HG02870 (cell line): ENCODE measurements around the gene TAAR2.
"Not testable (repeated sequence)": the region's sequence is repeated elsewhere in the genome, so short reads cannot be mapped to it uniquely, and the experiment has no call there.

Experiments
- ATAC-seq: cut with Tn5 transposase; IDR thresholded peaks from one replicate; pipeline ENCODE4 v1.9.1; 2021; ENCODE audit warnings: mild to moderate bottlenecking, moderate library complexity; ENCODE audit not compliant: unreplicated experiment

Gene TAAR2

GRCh38 chr6:132614554-132614953 lies 9.5 kb downstream of the TAAR2 start:
- no peak for ATAC-seq

- ATAC-seq: no peak
Measured at GRCh38 chr6:132612449-132613108, 11.5 kb downstream of the TAAR2 start.

- ATAC-seq: no peak
Measured at GRCh38 chr6:132611616-132612015, 12.5 kb downstream of the TAAR2 start.

- no peak for ATAC-seq
Measured at GRCh38 chr6:132607544-132608233, 16.4 kb downstream of the TAAR2 start.

- no peak for ATAC-seq
Measured at GRCh38 chr6:132604635-132605152, 19.4 kb downstream of the TAAR2 start.

DNA sequence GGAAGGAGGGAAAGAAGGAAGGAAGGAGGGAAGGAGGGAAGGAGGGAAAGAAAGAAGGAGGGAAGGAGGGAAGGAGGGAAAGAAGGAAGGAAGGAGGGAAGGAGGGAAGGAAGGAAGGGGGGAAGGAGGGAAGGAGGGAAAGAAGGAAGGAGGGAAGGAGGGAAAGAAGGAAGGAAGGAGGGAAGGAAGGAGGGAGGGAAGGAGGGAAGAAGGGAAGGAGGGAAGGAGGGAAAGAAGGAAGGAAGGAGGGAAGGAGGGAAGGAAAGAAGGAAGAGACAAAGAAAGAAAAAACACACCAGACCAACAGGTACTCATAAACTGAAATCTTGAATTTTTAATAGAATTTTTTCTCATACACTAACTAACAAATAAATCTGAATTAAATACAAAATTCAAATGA lies 23.2 kb downstream of the TAAR2 start:
- ATAC-seq: not testable (repeated sequence)

GRCh38 chr6:132598473-132598872 lies 25.6 kb downstream of the TAAR2 start:
- ATAC-seq: no peak

- no peak for ATAC-seq
Measured at GRCh38 chr6:132596201-132596600, 27.9 kb downstream of the TAAR2 start.

- no peak for ATAC-seq
Measured at GRCh38 chr6:132592855-132593254, 31.2 kb downstream of the TAAR2 start.

DNA sequence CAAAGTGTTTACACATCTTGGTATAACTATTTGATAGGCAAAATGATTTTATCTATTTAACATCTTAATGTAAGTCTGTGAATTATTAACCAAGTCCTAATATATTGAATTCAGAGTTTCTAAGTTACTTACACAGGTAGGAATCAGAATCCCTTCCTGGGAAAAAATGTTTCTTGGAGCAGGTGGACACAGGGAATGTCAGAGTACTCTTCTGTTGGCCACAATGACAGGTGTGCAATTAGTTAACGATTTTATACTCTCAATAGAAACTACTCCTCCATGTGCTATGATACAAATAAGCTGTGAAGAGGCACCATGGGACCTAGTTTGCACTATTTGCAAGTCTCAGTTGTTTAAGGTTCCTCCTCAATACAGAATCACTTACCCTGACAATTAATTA lies 33.7 kb downstream of the TAAR2 start:
- ATAC-seq: no peak

GRCh38 chr6:132589454-132589853 lies 34.6 kb downstream of the TAAR2 start, which contains the start of gene TAAR5:
TAAR5 (minus strand) TSS chr6:132589741; CDS start chr6:132589686, 55 bp downstream.
- no peak for ATAC-seq

DNA sequence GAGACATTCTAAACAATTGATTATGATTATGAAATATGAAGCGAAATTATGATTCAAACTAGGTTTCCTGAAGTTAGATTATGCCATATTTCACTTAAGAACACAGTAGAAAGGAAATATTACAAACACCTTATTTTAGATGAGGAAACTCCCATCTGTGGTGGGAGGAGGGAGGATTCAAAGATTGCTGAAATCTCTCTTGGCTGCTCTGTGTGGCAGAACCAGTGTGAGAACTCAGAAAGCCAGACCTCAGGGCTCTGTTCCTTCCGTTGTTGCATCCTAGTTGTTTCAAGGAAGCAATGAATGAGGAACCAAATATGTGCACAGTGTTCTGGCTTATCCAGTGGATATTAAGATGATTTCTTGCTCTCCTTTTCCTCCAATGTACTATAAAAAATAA lies 36.7 kb downstream of the TAAR2 start:
- no peak for ATAC-seq

DNA sequence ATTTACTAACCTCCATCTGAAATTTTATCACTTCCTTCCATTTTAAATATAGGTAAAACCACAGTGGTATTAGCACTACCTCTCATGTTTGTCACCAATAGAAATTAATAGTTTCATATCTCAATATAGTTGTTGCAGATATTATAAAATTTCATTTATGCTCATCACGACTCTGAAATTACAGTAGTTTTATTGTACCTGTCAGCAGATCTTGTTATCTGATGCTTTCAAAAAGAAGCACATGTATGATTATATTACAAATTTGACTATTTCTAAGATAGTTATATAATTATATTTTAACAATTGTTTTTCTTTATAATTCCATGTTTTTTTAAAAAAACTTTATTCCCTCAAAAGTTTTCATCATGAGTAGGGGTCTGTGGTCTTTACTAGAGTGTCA lies 39.4 kb downstream of the TAAR2 start:
- ATAC-seq: no peak

GRCh38 chr6:132571774-132572173 lies 52.3 kb downstream of the TAAR2 start:
- no peak for ATAC-seq

DNA sequence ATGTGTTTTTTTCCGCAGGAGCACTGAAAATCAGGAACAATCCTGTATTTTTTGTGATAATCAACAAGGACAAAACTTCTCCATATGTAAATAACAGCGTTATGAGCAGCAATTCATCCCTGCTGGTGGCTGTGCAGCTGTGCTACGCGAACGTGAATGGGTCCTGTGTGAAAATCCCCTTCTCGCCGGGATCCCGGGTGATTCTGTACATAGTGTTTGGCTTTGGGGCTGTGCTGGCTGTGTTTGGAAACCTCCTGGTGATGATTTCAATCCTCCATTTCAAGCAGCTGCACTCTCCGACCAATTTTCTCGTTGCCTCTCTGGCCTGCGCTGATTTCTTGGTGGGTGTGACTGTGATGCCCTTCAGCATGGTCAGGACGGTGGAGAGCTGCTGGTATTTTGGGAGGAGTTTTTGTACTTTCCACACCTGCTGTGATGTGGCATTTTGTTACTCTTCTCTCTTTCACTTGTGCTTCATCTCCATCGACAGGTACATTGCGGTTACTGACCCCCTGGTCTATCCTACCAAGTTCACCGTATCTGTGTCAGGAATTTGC lies 53.8 kb downstream of the TAAR2 start, which contains the start of gene TAAR6:
TAAR6 (plus strand) TSS at position 102 of the 557 bp plus-strand sequence; CDS start at position 102, 0 bp downstream.
- ATAC-seq: no peak

- ATAC-seq: no peak
Measured at GRCh38 chr6:132569170-132569569, 54.9 kb downstream of the TAAR2 start.

- no peak for ATAC-seq
Measured at GRCh38 chr6:132568611-132569010, 55.5 kb downstream of the TAAR2 start.

DNA sequence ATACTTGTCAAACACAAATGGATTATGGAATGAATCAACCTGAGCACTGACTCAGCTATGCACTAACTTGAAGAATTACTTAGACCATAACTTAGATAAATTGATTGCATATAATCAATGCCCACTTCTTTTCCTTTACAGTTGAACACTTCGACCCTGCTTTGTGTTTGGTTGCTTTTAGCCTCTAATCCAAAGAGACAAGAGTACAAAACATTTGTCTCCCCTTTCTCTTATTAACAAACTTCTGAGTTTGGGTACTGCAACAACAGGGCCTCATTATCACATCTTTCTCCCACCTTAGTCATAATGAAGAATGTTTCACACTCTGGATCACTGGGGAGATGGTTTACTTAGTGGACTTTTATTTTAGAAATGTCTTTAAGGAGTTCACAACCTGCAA lies 56.5 kb downstream of the TAAR2 start:
- ATAC-seq: no peak
